Chondrocyte (in vitro differentiated cells): ENCODE results near the gene NOX5. TPM values are rescaled to one million over a fixed set of nuclear protein-coding genes. Genes with fewer than 3 reads are reported as not detected.

Experiments
- DNase-seq: peaks from one replicate; pipeline ENCODE4 v3.0.0; 2021; ENCODE audit warnings: mixed read lengths, low spot score
- H3K27ac Mint-ChIP-seq: one replicate; pipeline ENCODE4 v1.8.0; 2021; ENCODE audit warnings: mild to moderate bottlenecking, moderate library complexity, mixed read lengths; ENCODE audit not compliant: unreplicated experiment
- H3K27me3 Mint-ChIP-seq: 2 replicates; pipeline ENCODE4 v1.8.0; 2021; ENCODE audit warnings: low read depth, mixed read lengths
- H3K36me3 Mint-ChIP-seq: 2 replicates; pipeline ENCODE4 v1.8.0; 2021; ENCODE audit warnings: low read depth, mixed read lengths
- H3K4me1 Mint-ChIP-seq: 2 replicates; pipeline ENCODE4 v1.8.0; 2021; ENCODE audit warnings: low read depth, mild to moderate bottlenecking, mixed read lengths
- H3K4me3 Mint-ChIP-seq: one replicate; pipeline ENCODE4 v1.8.0; 2021; ENCODE audit warnings: mild to moderate bottlenecking, moderate library complexity, mixed read lengths; ENCODE audit not compliant: unreplicated experiment
- H3K9me3 Mint-ChIP-seq: 2 replicates; pipeline ENCODE4 v1.8.0; 2021; ENCODE audit warnings: low read depth, mixed read lengths
- CTCF ChIP-seq: fragments of 200-600 bp; sonication (generic); IDR thresholded peaks from 2 replicates; pipeline ENCODE4 v1.5.0; 2021; ENCODE audit warnings: antibody characterized with exemption, mild to moderate bottlenecking, moderate library complexity
- total RNA-seq: library from RNA; stranded (reverse); gene quantifications from 3 replicates; pipeline ENCODE4 v1.2.1, GENCODE V29; 2021

NOX5 gene
- total RNA-seq, 1 donor from 2014 or later, result not detected

GRCh38 chr15:69049976-69050375 lies 35.5 kb downstream of the NOX5 start:
- DNase-seq, result no peak
- Mint-ChIP-seq H3K4me1 (peaks cover 10% of the 10 kb centered on the region), H3K9me3 (no peaks in the 10 kb centered on the region), H3K4me3 (no peak overlapping the region), H3K36me3 (no peaks in the 10 kb centered on the region), H3K27ac (no peak overlapping the region), H3K27me3 (no peaks in the 10 kb centered on the region)
- TF ChIP-seq CTCF, result no peak

- no peak overlapping the region for H3K27ac Mint-ChIP-seq
- H3K36me3 Mint-ChIP-seq, result no peaks in the 10 kb centered on the region
- no peak overlapping the region for H3K4me3 Mint-ChIP-seq
- no peak for TF ChIP-seq CTCF
- peaks cover 11% of the 10 kb centered on the region for H3K4me1 Mint-ChIP-seq
- no peaks in the 10 kb centered on the region for H3K9me3 Mint-ChIP-seq
- H3K27me3 Mint-ChIP-seq, result peaks cover 14% of the 10 kb centered on the region
- DNase-seq, result no peak
Observed at GRCh38 chr15:69055251-69055650, 40.8 kb downstream of the NOX5 start.

GRCh38 chr15:69056365-69056764 lies 41.9 kb downstream of the NOX5 start:
- no peak for DNase-seq
- no peak for TF ChIP-seq CTCF
- Mint-ChIP-seq H3K27ac (no peak overlapping the region), H3K4me1 (peaks cover 11% of the 10 kb centered on the region), H3K4me3 (no peak overlapping the region), H3K36me3 (no peaks in the 10 kb centered on the region), H3K9me3 (no peaks in the 10 kb centered on the region), H3K27me3 (peaks cover 14% of the 10 kb centered on the region)

- no peak for DNase-seq
- H3K4me1 Mint-ChIP-seq, result peaks cover 11% of the 10 kb centered on the region
- H3K36me3 Mint-ChIP-seq, result no peaks in the 10 kb centered on the region
- H3K27me3 Mint-ChIP-seq, result peaks cover 14% of the 10 kb centered on the region
- no peaks in the 10 kb centered on the region for H3K9me3 Mint-ChIP-seq
- TF ChIP-seq CTCF, result peak; percentile 96
- peak overlapping the region; percentile 7 for H3K4me3 Mint-ChIP-seq
- no peak overlapping the region for H3K27ac Mint-ChIP-seq
Observed at GRCh38 chr15:69058830-69059556, 44.5 kb downstream of the NOX5 start.

DNA sequence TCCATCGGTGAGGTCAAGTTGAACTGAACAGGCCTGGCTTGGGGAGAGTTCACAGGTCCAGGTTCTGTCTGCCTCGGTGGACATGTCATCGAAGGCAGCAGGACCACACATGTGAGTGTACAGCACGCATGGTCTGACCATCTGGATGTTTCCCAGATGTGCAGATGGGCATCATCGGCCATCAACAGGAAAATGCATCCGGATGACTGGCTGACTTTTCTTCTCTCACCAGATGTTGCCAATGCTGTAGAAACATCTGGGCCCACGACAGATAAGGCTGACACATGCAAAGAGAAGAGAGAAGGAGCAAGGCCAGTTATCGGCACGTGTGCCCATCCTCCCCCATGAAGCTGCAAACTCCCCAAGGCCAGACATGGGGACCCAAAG lies 45.1 kb downstream of the NOX5 start:
- Mint-ChIP-seq H3K27ac (no peak overlapping the region), H3K36me3 (no peaks in the 10 kb centered on the region), H3K27me3 (peaks cover 14% of the 10 kb centered on the region), H3K4me1 (peaks cover 11% of the 10 kb centered on the region), H3K4me3 (peak overlapping the region; percentile 7), H3K9me3 (no peaks in the 10 kb centered on the region)
- TF ChIP-seq CTCF, result no peak
- no peak for DNase-seq
